Lower lobe of right lung (tissue), 2 donors: ENCODE data around the gene ZNF827. TPM values are rescaled to one million over a fixed set of nuclear protein-coding genes. Genes with fewer than 3 reads are reported as not detected.

Source experiments
- ATAC-seq, 2 donors: fragments of 200-7000 bp; cut with Tn5 transposase; one replicate each; pipeline ENCODE4 v1.9.1; 2020 to 2022; ENCODE audit warnings: mild to moderate bottlenecking in 2 of 2, moderate library complexity in 2 of 2
- DNase-seq: peaks from one replicate; pipeline ENCODE4 v3.0.0-alpha.2; 2020
- H3K27ac ChIP-seq: fragments of 200-600 bp; one replicate; pipeline ENCODE4 v1.8.0; 2022
- H3K27me3 ChIP-seq: fragments of 200-600 bp; one replicate; pipeline ENCODE4 v1.8.0; 2022; ENCODE audit warnings: low read depth
- H3K36me3 ChIP-seq: fragments of 200-600 bp; one replicate; pipeline ENCODE4 v1.8.0; 2022; ENCODE audit warnings: mild to moderate bottlenecking
- H3K4me1 ChIP-seq: fragments of 200-600 bp; one replicate; pipeline ENCODE4 v1.8.0; 2022
- H3K4me3 ChIP-seq: fragments of 200-600 bp; one replicate; pipeline ENCODE4 v1.8.0; 2022; ENCODE audit warnings: mild to moderate bottlenecking
- H3K9me3 ChIP-seq: fragments of 200-600 bp; one replicate; pipeline ENCODE4 v1.8.0; 2022
- intact Hi-C: fragments of 100-400 bp; cut with DNase I; formaldehyde crosslinking; loops from one replicate; pipeline ENCODE4 v1.11.0; 2022
- total RNA-seq: library from RNA; stranded (reverse); fragmentation: NEBNext Ultra II Directional; extraction: Animal tissue kit (Norgen Biotek cat#: 25700); gene quantifications from one replicate; pipeline ENCODE4 v1.2.1, GENCODE V29; 2021
- TF ChIP-seq, protein P1 (sequence below): fragments of 200-600 bp; IDR thresholded peaks from one replicate; pipeline ENCODE4 v1.8.0; 2022; ENCODE audit warnings: antibody characterized with exemption, mild to moderate bottlenecking
- donor health status: DM: no; HTN: yes; CAD: no; lungs with severe emphysema.

ZNF827 gene
- total RNA-seq, 1 donor from 2014 or later = 11.3 TPM

DNA sequence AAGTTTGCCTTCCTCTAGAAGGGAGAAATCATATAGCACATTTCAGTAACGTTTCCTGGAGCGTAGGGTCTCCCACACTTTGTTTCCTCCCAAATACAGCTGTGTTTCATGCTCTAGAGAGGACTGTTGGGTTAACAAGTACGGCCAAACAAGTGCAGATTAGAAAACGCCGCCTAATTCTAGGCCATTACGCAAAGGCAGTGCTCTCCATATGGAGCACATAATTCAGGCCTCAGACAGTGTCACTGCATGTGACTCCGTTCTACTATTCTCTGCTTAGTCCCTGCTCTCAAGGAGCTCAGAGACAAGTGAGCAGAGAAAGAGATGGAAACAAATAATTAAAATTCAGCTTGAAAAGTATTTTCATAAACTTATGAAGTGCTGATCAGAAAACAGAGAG, 11.6 kb downstream of the ZNF827 start:
- intact Hi-C loops = no loop called here
- ATAC-seq = no peak
- DNase-seq = no peak
- Histone ChIP-seq H3K27me3 (no peaks in the 10 kb centered on the region), H3K4me3 (no peak overlapping the region), H3K27ac (no peak overlapping the region), H3K9me3 (no peaks in the 10 kb centered on the region), H3K36me3 (no peaks in the 10 kb centered on the region), H3K4me1 (no peaks in the 10 kb centered on the region)
- TF ChIP-seq, protein P1, sequence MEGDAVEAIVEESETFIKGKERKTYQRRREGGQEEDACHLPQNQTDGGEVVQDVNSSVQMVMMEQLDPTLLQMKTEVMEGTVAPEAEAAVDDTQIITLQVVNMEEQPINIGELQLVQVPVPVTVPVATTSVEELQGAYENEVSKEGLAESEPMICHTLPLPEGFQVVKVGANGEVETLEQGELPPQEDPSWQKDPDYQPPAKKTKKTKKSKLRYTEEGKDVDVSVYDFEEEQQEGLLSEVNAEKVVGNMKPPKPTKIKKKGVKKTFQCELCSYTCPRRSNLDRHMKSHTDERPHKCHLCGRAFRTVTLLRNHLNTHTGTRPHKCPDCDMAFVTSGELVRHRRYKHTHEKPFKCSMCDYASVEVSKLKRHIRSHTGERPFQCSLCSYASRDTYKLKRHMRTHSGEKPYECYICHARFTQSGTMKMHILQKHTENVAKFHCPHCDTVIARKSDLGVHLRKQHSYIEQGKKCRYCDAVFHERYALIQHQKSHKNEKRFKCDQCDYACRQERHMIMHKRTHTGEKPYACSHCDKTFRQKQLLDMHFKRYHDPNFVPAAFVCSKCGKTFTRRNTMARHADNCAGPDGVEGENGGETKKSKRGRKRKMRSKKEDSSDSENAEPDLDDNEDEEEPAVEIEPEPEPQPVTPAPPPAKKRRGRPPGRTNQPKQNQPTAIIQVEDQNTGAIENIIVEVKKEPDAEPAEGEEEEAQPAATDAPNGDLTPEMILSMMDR = no peak

DNA sequence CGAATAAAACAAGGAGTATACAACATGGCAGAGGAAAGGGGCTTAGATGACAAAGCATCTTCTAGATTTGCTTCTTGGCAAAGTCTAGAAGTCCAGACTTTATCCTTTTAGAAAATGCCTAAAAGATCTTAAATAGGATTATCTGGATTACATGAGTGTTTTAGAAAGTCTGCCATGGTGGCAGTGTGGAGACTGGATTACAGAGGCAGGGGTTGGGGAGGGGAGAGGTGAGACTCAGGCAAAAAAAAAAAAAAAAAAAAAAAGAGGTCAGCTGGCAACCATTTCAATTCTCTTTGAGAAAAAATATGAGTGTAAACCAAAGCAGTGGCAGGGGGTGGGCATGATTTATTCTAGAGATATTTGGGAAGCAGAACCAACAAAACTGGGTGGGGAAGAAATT, 17.4 kb downstream of the ZNF827 start:
- no peak overlapping the region for H3K4me3 ChIP-seq
- H3K4me1 ChIP-seq = no peaks in the 10 kb centered on the region
- no peaks in the 10 kb centered on the region for H3K36me3 ChIP-seq
- DNase-seq = no peak
- H3K9me3 ChIP-seq = no peaks in the 10 kb centered on the region
- no peak for ATAC-seq
- no peaks in the 10 kb centered on the region for H3K27me3 ChIP-seq
- TF ChIP-seq, protein P1 = no peak
- intact Hi-C loops = no loop called here
- H3K27ac ChIP-seq = no peak overlapping the region

DNA sequence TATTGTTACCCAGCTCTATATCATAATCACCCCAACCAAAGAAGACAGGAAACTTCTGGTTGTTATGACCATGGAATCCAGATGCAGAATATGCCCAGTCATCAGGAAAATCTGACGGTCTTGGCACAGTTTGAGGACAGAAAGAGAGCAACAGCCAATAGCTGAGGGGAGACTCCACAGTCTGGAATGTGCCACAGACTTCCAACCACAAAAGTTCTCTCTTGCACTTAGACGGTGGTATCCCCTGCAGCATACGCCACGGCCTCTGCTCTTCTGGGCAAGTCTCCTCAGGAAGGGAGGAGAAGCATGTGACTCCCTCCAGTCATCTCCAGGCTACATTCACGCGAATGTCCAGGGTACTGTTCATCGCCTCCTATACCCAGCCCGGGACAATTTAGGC, 18.4 kb downstream of the ZNF827 start:
- H3K9me3 ChIP-seq = no peaks in the 10 kb centered on the region
- H3K36me3 ChIP-seq = no peaks in the 10 kb centered on the region
- no peak overlapping the region for H3K4me3 ChIP-seq
- TF ChIP-seq, protein P1 = no peak
- intact Hi-C loops = no loop called here
- H3K4me1 ChIP-seq = no peaks in the 10 kb centered on the region
- no peak for DNase-seq
- H3K27ac ChIP-seq = no peak overlapping the region
- no peaks in the 10 kb centered on the region for H3K27me3 ChIP-seq
- peak; percentile 37 to 68 for ATAC-seq

DNA sequence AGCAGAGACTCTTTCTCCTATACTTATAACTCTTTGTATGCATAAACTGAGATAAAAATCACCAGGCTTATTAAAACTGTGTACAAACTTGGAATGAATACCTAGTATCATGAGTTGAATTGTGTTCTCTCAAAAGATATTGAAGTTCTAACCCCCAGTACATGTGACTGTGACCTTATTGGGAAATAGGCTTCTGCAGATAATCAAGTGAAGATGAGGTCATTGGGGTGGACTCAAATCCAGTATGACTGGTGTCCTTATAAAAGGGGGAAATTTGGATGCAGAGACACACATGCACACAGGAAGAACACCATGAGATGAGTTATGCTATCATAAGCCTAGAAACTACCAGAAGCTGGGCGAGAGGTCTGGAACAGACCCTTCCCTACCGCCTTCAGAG, 26.2 kb downstream of the ZNF827 start:
- DNase-seq (no peak), ATAC-seq (no peak)
- no peaks in the 10 kb centered on the region for H3K27me3 ChIP-seq
- H3K4me3 ChIP-seq = no peak overlapping the region
- H3K9me3 ChIP-seq = no peaks in the 10 kb centered on the region
- TF ChIP-seq, protein P1 = no peak
- no peak overlapping the region for H3K27ac ChIP-seq
- H3K4me1 ChIP-seq = no peaks in the 10 kb centered on the region
- intact Hi-C loops = no loop called here
- H3K36me3 ChIP-seq = no peaks in the 10 kb centered on the region

DNA sequence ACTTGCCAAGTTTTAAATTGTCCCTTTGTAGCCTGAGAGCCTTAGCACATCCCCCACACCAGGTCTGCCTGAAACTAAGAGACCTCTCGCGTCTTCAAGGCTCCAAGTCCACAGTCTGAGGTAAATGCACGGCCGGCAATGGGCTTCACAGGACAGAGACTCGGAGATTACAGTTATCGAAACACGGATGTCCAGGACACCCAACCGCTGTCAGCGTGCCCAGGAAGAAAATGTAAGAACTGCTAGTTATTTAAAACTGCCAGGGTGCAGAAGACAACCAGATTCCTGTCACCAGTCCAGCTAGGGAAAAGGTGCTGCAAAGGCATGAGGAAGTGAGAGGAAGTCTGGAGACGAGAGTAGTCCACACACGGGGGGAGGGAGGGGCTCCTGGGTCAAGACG, 28.9 kb downstream of the ZNF827 start:
- ATAC-seq (peak; percentile 68 to 74), DNase-seq (no peak)
- no peaks in the 10 kb centered on the region for H3K9me3 ChIP-seq
- intact Hi-C loops = no loop called here
- no peaks in the 10 kb centered on the region for H3K27me3 ChIP-seq
- H3K4me1 ChIP-seq = no peaks in the 10 kb centered on the region
- H3K4me3 ChIP-seq = peak overlapping the region; percentile 46
- no peak overlapping the region for H3K27ac ChIP-seq
- TF ChIP-seq, protein P1 = no peak
- H3K36me3 ChIP-seq = no peaks in the 10 kb centered on the region

DNA sequence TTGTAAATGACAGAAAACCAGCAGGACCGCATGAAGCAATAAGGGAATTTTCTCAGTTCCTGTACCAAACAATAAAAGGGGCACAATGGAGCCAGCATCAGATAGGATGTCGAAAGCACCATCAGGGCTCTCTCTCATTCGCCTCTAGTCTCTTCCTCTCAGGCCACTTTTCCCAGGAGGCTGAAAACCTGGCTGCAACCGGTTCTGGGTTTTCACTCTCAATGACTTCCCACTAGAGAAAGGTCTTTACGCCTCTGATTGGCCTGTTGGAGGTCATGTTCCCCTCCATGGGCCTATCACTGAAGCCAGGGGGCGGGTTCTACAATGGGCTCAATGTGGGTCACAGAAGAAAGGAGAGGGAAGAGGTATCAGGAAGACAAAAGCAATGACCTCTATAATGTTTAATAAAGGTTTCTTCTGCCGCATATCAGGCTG, 29.3 kb downstream of the ZNF827 start:
- no peaks in the 10 kb centered on the region for H3K4me1 ChIP-seq
- intact Hi-C loops = no loop called here
- no peaks in the 10 kb centered on the region for H3K36me3 ChIP-seq
- ATAC-seq = peak; percentile 97 to 99
- H3K27me3 ChIP-seq = no peaks in the 10 kb centered on the region
- TF ChIP-seq, protein P1 = no peak
- DNase-seq = peak; percentile 84
- H3K9me3 ChIP-seq = no peaks in the 10 kb centered on the region
- H3K27ac ChIP-seq = no peak overlapping the region
- H3K4me3 ChIP-seq = peak overlapping the region; percentile 46
